Chondrocyte (in vitro differentiated cells): ENCODE measurements around the gene SAMHD1. TPM values are rescaled to one million over a fixed set of nuclear protein-coding genes. Genes with fewer than 3 reads are reported as not detected.

ENCODE experiments used
- DNase-seq: peaks from one replicate; pipeline ENCODE4 v3.0.0; 2021; ENCODE audit warnings: mixed read lengths, low spot score
- H3K27ac Mint-ChIP-seq: one replicate; pipeline ENCODE4 v1.8.0; 2021; ENCODE audit warnings: mild to moderate bottlenecking, moderate library complexity, mixed read lengths; ENCODE audit not compliant: unreplicated experiment
- H3K27me3 Mint-ChIP-seq: 2 replicates; pipeline ENCODE4 v1.8.0; 2021; ENCODE audit warnings: low read depth, mixed read lengths
- H3K36me3 Mint-ChIP-seq: 2 replicates; pipeline ENCODE4 v1.8.0; 2021; ENCODE audit warnings: low read depth, mixed read lengths
- H3K4me1 Mint-ChIP-seq: 2 replicates; pipeline ENCODE4 v1.8.0; 2021; ENCODE audit warnings: low read depth, mild to moderate bottlenecking, mixed read lengths
- H3K4me3 Mint-ChIP-seq: one replicate; pipeline ENCODE4 v1.8.0; 2021; ENCODE audit warnings: mild to moderate bottlenecking, moderate library complexity, mixed read lengths; ENCODE audit not compliant: unreplicated experiment
- H3K9me3 Mint-ChIP-seq: 2 replicates; pipeline ENCODE4 v1.8.0; 2021; ENCODE audit warnings: low read depth, mixed read lengths
- CTCF ChIP-seq: fragments of 200-600 bp; sonication (generic); IDR thresholded peaks from 2 replicates; pipeline ENCODE4 v1.5.0; 2021; ENCODE audit warnings: antibody characterized with exemption, mild to moderate bottlenecking, moderate library complexity
- total RNA-seq: library from RNA; stranded (reverse); gene quantifications from 3 replicates; pipeline ENCODE4 v1.2.1, GENCODE V29; 2021

Gene SAMHD1
- total RNA-seq, 1 donor from 2014 or later = 17.3 TPM

- DNase-seq = no peak
- peaks cover 2% of the 10 kb centered on the region for H3K27me3 Mint-ChIP-seq
- H3K27ac Mint-ChIP-seq = no peak overlapping the region
- no peak overlapping the region for H3K4me3 Mint-ChIP-seq
- no peaks in the 10 kb centered on the region for H3K9me3 Mint-ChIP-seq
- H3K4me1 Mint-ChIP-seq = peaks cover 2% of the 10 kb centered on the region
- H3K36me3 Mint-ChIP-seq = no peaks in the 10 kb centered on the region
- no peak for TF ChIP-seq CTCF
These were observed 79.6 kb downstream of the SAMHD1 start for GRCh38 chr20:36871640-36872570.

GRCh38 chr20:36866681-36867495, 84.6 kb downstream of the SAMHD1 start:
- Mint-ChIP-seq H3K4me3 (no peak overlapping the region), H3K36me3 (no peaks in the 10 kb centered on the region), H3K9me3 (no peaks in the 10 kb centered on the region), H3K4me1 (peaks cover 2% of the 10 kb centered on the region), H3K27me3 (no peaks in the 10 kb centered on the region), H3K27ac (no peak overlapping the region)
- no peak for TF ChIP-seq CTCF
- no peak for DNase-seq

GRCh38 chr20:36866164-36866563, 85.3 kb downstream of the SAMHD1 start:
- Mint-ChIP-seq H3K4me1 (peaks cover 9% of the 10 kb centered on the region), H3K27ac (no peak overlapping the region), H3K9me3 (no peaks in the 10 kb centered on the region), H3K36me3 (no peaks in the 10 kb centered on the region), H3K4me3 (no peak overlapping the region), H3K27me3 (no peaks in the 10 kb centered on the region)
- TF ChIP-seq CTCF = no peak
- DNase-seq = no peak

- no peaks in the 10 kb centered on the region for H3K36me3 Mint-ChIP-seq
These were observed 85.7 kb downstream of the SAMHD1 start for GRCh38 chr20:36865861-36866149.

More at GRCh38 chr20:36865861-36866149, 85.7 kb downstream of the SAMHD1 start:
- Mint-ChIP-seq H3K27ac (no peak overlapping the region), H3K9me3 (no peaks in the 10 kb centered on the region), H3K4me3 (no peak overlapping the region), H3K27me3 (no peaks in the 10 kb centered on the region), H3K4me1 (peaks cover 13% of the 10 kb centered on the region)
- no peak for TF ChIP-seq CTCF
- DNase-seq = no peak
